Kidney epithelial cell (primary cell): ENCODE measurements around the gene KISS1R. TPM values are rescaled to one million over a fixed set of nuclear protein-coding genes. Genes with fewer than 3 reads are reported as not detected.

Experiments
- DNase-seq: peaks from one replicate; pipeline ENCODE4 v3.0.0-alpha.2; 2010; ENCODE audit warnings: low read depth
- H3K27me3 ChIP-seq: 2 replicates; pipeline ENCODE4 v1.6.0; 2011; ENCODE audit warnings: low read length; ENCODE audit not compliant: control insufficient read depth, insufficient read depth
- H3K36me3 ChIP-seq: 2 replicates; pipeline ENCODE4 v1.5.1; 2011; ENCODE audit warnings: low read length; ENCODE audit not compliant: control insufficient read depth, insufficient read depth
- H3K4me3 ChIP-seq: 2 replicates; pipeline ENCODE4 v1.5.1; 2011; ENCODE audit warnings: low read depth, mild to moderate bottlenecking, control low read depth, low read length
- CTCF ChIP-seq: IDR thresholded peaks from 2 replicates; pipeline ENCODE4 v1.5.1; 2011; ENCODE audit warnings: mild to moderate bottlenecking, moderate library complexity, low read length, control low read depth, inconsistent platforms; ENCODE audit not compliant: insufficient read depth, poor library complexity, severe bottlenecking
- total RNA-seq: library from RNA; depleted of rRNA; stranded (reverse); fragments of >200 nt; gene quantifications from 2 replicates; pipeline ENCODE4 v1.2.3, GENCODE V29; 2015

KISS1R gene
- total RNA-seq, 1 donor from 2014 or later, result 0.75 TPM

- DNase-seq, result no peak
- Histone ChIP-seq H3K36me3 (no peaks in the 10 kb centered on the region), H3K4me3 (no peak overlapping the region), H3K27me3 (no peaks in the 10 kb centered on the region)
- TF ChIP-seq CTCF, result no peak
Measured at GRCh38 chr19:932648-933552, 15.8 kb downstream of the KISS1R start.

GRCh38 chr19:933553-933882, 16.4 kb downstream of the KISS1R start:
- no peak overlapping the region for H3K4me3 ChIP-seq
- H3K36me3 ChIP-seq, result no peaks in the 10 kb centered on the region
- DNase-seq, result no peak
- no peak for TF ChIP-seq CTCF
- H3K27me3 ChIP-seq, result no peaks in the 10 kb centered on the region

GRCh38 chr19:934197-934840, 17.2 kb downstream of the KISS1R start:
- no peaks in the 10 kb centered on the region for H3K36me3 ChIP-seq
- H3K4me3 ChIP-seq, result no peak overlapping the region
- no peak for TF ChIP-seq CTCF
- no peak for DNase-seq
- no peaks in the 10 kb centered on the region for H3K27me3 ChIP-seq

- Histone ChIP-seq H3K27me3 (no peaks in the 10 kb centered on the region), H3K4me3 (no peak overlapping the region), H3K36me3 (no peaks in the 10 kb centered on the region)
- TF ChIP-seq CTCF, result no peak
- no peak for DNase-seq
Measured at GRCh38 chr19:934865-935479, 17.8 kb downstream of the KISS1R start.

- DNase-seq, result no peak
- no peaks in the 10 kb centered on the region for H3K36me3 ChIP-seq
- TF ChIP-seq CTCF, result no peak
- no peak overlapping the region for H3K4me3 ChIP-seq
- no peaks in the 10 kb centered on the region for H3K27me3 ChIP-seq
Measured at GRCh38 chr19:936175-936546, 19.0 kb downstream of the KISS1R start.
